ENCODE results near the gene MYO10.

DNA sequence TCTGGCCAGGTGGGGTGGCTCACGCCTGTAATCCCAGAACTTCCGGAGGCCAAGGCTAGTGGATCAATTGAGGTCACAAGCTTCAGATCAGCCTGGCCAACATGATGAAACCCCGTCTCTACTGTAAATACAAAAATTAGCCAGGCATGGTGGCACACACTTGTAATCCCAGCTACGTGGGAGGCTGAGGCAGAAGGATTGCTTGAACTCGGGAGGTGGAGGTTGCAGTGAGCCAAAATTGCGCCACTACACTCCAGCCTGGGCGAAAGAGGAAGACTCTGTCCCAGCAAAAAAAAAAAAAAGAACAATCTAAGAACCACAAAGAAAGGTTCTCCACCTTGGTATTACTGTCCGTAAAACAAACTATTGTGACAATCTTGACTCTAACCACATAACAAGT is 9.7 kb downstream of the MYO10 start:
- TF ChIP-seq, protein P1, sequence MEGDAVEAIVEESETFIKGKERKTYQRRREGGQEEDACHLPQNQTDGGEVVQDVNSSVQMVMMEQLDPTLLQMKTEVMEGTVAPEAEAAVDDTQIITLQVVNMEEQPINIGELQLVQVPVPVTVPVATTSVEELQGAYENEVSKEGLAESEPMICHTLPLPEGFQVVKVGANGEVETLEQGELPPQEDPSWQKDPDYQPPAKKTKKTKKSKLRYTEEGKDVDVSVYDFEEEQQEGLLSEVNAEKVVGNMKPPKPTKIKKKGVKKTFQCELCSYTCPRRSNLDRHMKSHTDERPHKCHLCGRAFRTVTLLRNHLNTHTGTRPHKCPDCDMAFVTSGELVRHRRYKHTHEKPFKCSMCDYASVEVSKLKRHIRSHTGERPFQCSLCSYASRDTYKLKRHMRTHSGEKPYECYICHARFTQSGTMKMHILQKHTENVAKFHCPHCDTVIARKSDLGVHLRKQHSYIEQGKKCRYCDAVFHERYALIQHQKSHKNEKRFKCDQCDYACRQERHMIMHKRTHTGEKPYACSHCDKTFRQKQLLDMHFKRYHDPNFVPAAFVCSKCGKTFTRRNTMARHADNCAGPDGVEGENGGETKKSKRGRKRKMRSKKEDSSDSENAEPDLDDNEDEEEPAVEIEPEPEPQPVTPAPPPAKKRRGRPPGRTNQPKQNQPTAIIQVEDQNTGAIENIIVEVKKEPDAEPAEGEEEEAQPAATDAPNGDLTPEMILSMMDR (IDR thresholded peaks at IDR 0.05), result no peak
- no peak for TF ChIP-seq POLR2AphosphoS5 (IDR thresholded peaks at IDR 0.05)
